ENCODE results near the gene NUP85. TPM values are rescaled to one million over a fixed set of nuclear protein-coding genes. Genes with fewer than 3 reads are reported as not detected.
"Not testable (repeated sequence)": the region's sequence is repeated elsewhere in the genome, so short reads cannot be mapped to it uniquely, and the experiment has no call there.

The NUP85 gene
- total RNA-seq, 1 experiment from 2014 or later: 49.4 TPM

GRCh38 chr17:75183999-75184884, 21.2 kb upstream of the NUP85 start:
- in situ Hi-C loops (cut with HindIII; ENCODE audit: low pct_unique_long_range_greater_than_20kb, low sequenced_read_pairs): no loop called here
- no peak for DNase-seq (ENCODE audit: low read depth, low spot score)

- DNase-seq (ENCODE audit: low read depth, low spot score): no peak
- in situ Hi-C loops (cut with HindIII; ENCODE audit: low pct_unique_long_range_greater_than_20kb, low sequenced_read_pairs): no loop called here
These were observed 16.9 kb upstream of the NUP85 start for GRCh38 chr17:75188614-75189013.

GRCh38 chr17:75191584-75191983, 13.9 kb upstream of the NUP85 start:
- peak; percentile 48 for DNase-seq (ENCODE audit: low read depth, low spot score)
- in situ Hi-C loops (cut with HindIII; ENCODE audit: low pct_unique_long_range_greater_than_20kb, low sequenced_read_pairs): no loop called here

- in situ Hi-C loops (cut with HindIII; ENCODE audit: low pct_unique_long_range_greater_than_20kb, low sequenced_read_pairs): no loop called here
- no peak for DNase-seq (ENCODE audit: low read depth, low spot score)
These were observed 10.6 kb upstream of the NUP85 start for GRCh38 chr17:75194879-75195278.

GRCh38 chr17:75199886-75200618, 5.4 kb upstream of the NUP85 start:
- no peak for DNase-seq (ENCODE audit: low read depth, low spot score)
- in situ Hi-C loops (cut with HindIII; ENCODE audit: low pct_unique_long_range_greater_than_20kb, low sequenced_read_pairs): no loop called here

- in situ Hi-C loops (cut with HindIII; ENCODE audit: low pct_unique_long_range_greater_than_20kb, low sequenced_read_pairs): no loop called here
- DNase-seq (ENCODE audit: low read depth, low spot score): no peak
These were observed 299 bp downstream of the NUP85 start for GRCh38 chr17:75205793-75206163.

GRCh38 chr17:75207050-75207407, 1.6 kb downstream of the NUP85 start:
- DNase-seq (ENCODE audit: low read depth, low spot score); in situ Hi-C loops (cut with HindIII; ENCODE audit: low pct_unique_long_range_greater_than_20kb, low sequenced_read_pairs): not testable (repeated sequence)

- DNase-seq (ENCODE audit: low read depth, low spot score): no peak
- in situ Hi-C loops (cut with HindIII; ENCODE audit: low pct_unique_long_range_greater_than_20kb, low sequenced_read_pairs): no loop called here
These were observed 2.3 kb downstream of the NUP85 start for GRCh38 chr17:75207760-75208159.

- no peak for DNase-seq (ENCODE audit: low read depth, low spot score)
- in situ Hi-C loops (cut with HindIII; ENCODE audit: low pct_unique_long_range_greater_than_20kb, low sequenced_read_pairs): no loop called here
These were observed 2.7 kb downstream of the NUP85 start for GRCh38 chr17:75208161-75208560.

- no peak for DNase-seq (ENCODE audit: low read depth, low spot score)
- in situ Hi-C loops (cut with HindIII; ENCODE audit: low pct_unique_long_range_greater_than_20kb, low sequenced_read_pairs): no loop called here
These were observed 3.6 kb downstream of the NUP85 start for GRCh38 chr17:75209061-75209460.

- no peak for DNase-seq (ENCODE audit: low read depth, low spot score)
- in situ Hi-C loops (cut with HindIII; ENCODE audit: low pct_unique_long_range_greater_than_20kb, low sequenced_read_pairs): no loop called here
These were observed 12.7 kb downstream of the NUP85 start for GRCh38 chr17:75218131-75218530.

GRCh38 chr17:75219815-75220214, 14.3 kb downstream of the NUP85 start:
- no peak for DNase-seq (ENCODE audit: low read depth, low spot score)
- in situ Hi-C loops (cut with HindIII; ENCODE audit: low pct_unique_long_range_greater_than_20kb, low sequenced_read_pairs): no loop called here

GRCh38 chr17:75225016-75225415, 19.5 kb downstream of the NUP85 start:
- in situ Hi-C loops (cut with HindIII; ENCODE audit: low pct_unique_long_range_greater_than_20kb, low sequenced_read_pairs): no loop called here
- DNase-seq (ENCODE audit: low read depth, low spot score): no peak

- in situ Hi-C loops (cut with HindIII; ENCODE audit: low pct_unique_long_range_greater_than_20kb, low sequenced_read_pairs): no loop called here
- DNase-seq (ENCODE audit: low read depth, low spot score): no peak
These were observed 22.2 kb downstream of the NUP85 start for GRCh38 chr17:75227729-75228128.

GRCh38 chr17:75228305-75228704, 22.8 kb downstream of the NUP85 start:
- peak; percentile 50 for DNase-seq (ENCODE audit: low read depth, low spot score)
- in situ Hi-C loops (cut with HindIII; ENCODE audit: low pct_unique_long_range_greater_than_20kb, low sequenced_read_pairs): no loop called here

GRCh38 chr17:75228847-75229246, 23.4 kb downstream of the NUP85 start:
- in situ Hi-C loops (cut with HindIII; ENCODE audit: low pct_unique_long_range_greater_than_20kb, low sequenced_read_pairs): no loop called here
- no peak for DNase-seq (ENCODE audit: low read depth, low spot score)

- in situ Hi-C loops (cut with HindIII; ENCODE audit: low pct_unique_long_range_greater_than_20kb, low sequenced_read_pairs): no loop called here
- DNase-seq (ENCODE audit: low read depth, low spot score): no peak
These were observed 25.6 kb downstream of the NUP85 start for GRCh38 chr17:75231071-75231470.

- no peak for DNase-seq (ENCODE audit: low read depth, low spot score)
- in situ Hi-C loops (cut with HindIII; ENCODE audit: low pct_unique_long_range_greater_than_20kb, low sequenced_read_pairs): no loop called here
These were observed 26.4 kb downstream of the NUP85 start for GRCh38 chr17:75231741-75232464.

All from SK-MEL-5 (cell line).